GM19025 (cell line): ENCODE measurements around the gene KMO.
A peak's percentile ranks its signal among the peaks of the same experiment; 100 is the strongest.

Source experiments
- ATAC-seq: cut with Tn5 transposase; IDR thresholded peaks from one replicate; pipeline ENCODE4 v1.9.1; 2021; ENCODE audit warnings: mild to moderate bottlenecking, low read depth, moderate library complexity; ENCODE audit not compliant: unreplicated experiment

Gene KMO

DNA sequence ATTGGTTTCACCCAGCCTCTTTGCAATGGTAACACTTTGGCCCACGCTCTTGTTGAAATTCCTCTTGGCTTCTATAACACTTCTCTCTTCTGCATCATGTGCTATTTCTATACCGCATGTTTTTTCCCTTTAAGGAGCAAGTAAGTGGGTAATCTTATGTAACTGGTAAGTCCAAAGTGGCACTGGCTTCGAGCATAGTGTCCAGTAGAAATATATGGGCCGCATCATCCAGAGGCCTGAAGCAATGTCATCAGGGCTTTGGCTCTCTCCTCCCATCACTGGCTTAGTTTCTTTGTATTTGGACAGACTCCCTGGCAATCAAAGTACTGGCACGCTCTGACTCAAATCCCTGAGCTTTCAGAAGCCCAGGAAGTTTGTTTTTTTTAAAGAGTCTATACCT is 90.5 kb downstream of the KMO start:
- ATAC-seq: no peak

GRCh38 chr1:241624935-241625334 is 92.8 kb downstream of the KMO start:
- no peak for ATAC-seq

DNA sequence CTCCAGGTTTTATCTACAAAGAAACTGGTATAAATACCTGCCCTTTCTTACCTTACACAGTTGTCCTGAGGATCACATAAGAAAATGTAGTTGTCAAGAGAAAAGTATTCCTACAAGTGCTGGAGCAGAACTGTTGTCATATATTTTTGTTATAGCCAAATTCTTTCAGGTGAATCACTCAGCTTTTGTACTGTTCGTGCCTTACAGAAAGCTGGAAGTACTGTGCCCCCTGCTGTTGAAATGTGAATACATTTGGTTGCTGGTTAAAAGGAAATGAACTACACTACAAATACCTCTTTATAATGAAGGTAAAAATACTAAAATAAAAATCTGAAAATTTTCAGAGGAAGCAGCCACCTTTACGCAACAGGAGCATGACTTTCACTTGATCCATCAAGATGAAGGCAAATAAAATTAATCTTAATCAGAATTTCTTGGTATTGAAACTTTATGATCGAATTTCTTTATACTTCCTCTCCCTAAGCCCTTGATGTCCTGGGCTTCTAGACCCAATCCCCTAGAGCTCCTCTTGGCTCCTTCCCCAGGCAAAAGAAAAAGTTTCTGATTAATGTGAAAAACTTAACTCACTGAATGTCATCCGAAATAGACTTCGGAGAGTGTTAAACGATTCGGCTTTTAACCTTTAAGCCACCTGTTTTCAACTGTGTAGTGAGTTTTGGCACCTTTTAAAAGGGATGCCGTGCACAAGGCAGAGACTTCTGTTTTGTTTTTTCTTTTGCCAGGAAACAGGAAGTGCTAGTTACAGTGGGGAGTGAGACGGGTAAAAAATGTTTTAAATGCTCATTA is 95.5 kb downstream of the KMO start:
- peak; percentile 69 for ATAC-seq

DNA sequence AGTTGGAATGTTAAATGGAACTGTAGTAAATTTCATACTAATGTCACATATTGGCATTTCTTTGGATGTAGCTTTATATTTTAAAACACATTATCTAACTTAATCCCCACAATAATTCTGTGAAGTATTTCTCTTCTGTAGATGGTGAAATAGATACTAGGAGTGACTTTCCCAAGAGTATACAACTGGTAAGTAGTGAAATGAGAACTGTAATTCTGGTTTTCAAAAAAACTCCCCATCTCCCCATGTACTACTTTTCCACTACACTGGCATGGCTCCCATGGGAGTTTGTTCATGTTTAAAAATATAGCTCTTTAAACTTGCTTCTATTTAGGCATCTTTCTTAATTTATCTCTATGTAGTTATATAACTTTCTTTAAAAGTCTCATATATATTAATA is 97.8 kb downstream of the KMO start:
- ATAC-seq: no peak

DNA sequence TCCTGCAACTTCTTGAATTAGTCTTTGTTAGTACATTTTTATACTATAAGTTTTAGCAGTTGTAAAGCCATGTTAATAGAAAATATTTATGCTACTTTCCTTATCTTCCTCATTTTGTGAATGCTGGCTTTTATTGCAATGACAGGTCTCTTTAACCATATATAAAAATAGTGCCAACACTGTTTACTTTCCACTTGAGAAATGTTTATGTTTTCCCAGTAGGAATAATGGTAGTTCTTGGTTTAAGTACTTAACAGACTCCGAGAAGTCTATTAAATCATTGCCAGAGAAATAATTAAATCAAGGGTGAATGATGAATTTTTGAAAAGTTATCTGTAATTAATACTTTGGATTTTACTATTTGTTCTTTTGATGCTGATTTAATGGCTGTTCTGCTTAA is 98.3 kb downstream of the KMO start:
- no peak for ATAC-seq

- ATAC-seq: no peak
Measured at GRCh38 chr1:241630899-241631298, 98.7 kb downstream of the KMO start.

- ATAC-seq: no peak
Measured at GRCh38 chr1:241631674-241632073, 99.5 kb downstream of the KMO start.

- ATAC-seq: no peak
Measured at GRCh38 chr1:241632987-241633386, 100.8 kb downstream of the KMO start.

- ATAC-seq: no peak
Measured at GRCh38 chr1:241635556-241636152, 103.5 kb downstream of the KMO start.

DNA sequence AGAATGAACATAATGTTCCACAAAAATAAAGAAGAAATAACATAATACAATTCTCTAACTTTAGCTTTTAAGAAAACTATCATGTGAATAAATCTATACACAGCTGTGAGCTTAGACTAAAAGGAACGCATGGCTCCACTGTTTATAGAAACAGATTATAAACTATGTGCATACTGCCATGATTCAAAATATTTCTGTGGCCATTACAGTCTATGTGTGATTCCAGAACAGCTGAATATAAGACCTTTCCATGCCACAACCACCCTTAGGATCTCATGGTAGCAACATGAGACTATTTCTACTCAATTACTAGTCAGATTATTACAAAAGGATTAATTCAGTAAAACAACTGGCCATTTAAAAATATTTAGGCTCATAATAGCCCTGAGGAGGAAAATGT is 104.1 kb downstream of the KMO start:
- ATAC-seq: no peak

DNA sequence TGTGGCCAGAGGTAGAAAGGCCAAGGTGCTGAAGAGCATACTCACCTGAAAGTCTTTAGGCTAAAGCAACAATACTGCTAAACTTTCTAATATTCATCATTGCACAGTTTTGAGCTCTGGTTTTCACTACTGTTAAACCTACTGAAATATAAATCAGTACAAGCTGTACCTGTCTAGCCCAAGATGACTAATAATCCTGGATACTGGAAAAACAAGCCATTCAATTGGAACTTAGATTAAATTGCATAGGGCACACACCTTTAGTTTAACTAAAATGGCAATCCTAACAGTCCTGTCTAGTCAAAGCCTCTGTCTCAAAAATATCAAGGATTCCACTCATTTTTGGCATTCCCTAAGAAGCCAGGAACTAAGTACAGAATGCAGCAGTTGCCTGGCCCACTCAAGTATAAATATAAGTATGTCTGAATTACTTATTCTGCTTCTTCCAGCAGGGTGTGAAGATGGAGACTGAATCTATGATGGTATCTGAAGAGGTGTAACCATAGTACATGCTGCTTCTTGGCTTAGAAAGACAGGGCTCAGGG is 104.9 kb downstream of the KMO start:
- no peak for ATAC-seq

DNA sequence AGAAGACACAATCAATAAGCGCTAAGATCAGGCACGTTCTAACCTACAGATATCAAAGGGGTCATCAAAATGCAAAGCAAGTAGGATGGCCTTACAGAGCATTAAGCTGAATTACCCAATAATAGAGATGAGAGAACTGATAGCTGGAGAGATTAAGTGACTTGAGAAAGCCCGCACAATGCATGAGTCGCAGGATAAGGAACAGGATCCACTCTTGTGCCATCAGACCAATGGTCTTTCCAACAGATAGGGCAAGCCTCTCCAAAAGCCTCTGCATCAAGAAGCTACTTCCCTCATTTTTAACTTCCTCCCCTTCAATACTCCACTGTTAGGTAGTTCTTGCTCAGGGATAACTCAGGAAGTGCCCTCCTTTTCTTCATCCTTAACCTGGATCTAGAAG is 105.4 kb downstream of the KMO start:
- no peak for ATAC-seq

DNA sequence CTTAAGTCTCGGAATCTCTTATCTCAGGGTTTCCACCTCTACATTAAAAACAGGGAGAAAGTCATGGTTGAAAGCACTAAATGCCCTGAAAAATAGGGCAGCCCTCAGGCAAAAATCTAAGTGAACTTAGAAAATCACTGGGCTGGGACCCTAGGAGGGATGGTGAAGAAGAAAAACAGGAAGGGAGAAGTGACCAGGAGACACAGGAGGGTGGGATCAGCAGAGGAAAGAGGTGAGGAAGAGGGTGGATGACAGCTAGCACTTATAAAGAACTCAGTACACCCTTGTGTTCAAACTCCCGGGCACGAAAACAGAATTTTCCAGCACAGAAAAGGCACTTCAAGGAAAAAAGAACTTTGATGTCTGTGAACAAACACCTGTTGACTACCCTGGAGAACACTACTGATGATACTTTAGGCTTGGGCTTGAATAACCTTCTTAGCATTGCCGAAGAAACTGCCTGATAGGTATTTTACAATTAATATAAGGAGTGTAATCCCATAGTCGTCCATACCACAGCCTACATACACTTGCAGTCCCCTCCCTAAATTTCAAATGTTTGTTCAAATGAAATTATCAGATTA is 106.0 kb downstream of the KMO start:
- no peak for ATAC-seq

DNA sequence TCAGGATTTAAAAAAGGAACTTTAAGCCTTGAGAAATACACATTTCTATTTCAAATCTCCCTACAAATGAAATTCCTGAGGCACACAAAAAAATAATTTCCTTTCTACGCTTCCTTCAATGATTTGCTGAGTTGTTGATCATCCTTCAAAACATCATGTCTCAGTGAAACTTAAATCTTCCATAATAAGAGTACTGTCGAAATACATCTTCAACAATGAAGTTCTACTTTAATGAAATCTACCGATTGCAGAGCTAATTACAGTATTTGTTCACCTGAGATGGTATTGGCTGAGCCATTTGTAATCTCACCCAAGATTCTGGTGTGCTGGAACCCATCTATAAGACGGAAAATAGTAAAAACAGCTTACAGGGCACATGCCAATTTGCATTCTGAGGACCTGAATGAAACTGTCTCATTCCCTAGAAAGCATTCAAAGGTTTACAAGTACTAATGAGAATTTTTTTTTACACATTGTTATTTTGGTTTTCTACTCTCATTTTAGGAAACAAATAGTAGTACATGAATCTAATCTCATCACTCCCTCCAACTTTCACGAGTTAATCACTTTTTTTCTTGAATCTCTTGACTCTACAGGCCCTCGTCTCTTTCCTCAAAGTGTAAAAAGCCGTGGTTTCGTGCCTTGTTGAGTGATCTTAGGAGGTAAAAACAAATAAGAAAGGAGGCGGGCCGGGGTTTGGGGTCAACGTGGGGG is 106.9 kb downstream of the KMO start:
- ATAC-seq: no peak

- peak; percentile 49 for ATAC-seq
Measured at GRCh38 chr1:241639623-241640148, 107.5 kb downstream of the KMO start.

- ATAC-seq: peak; percentile 95
Measured at GRCh38 chr1:241640149-241640866, 108.1 kb downstream of the KMO start, which contains the start of the genes CHML and OPN3. CHML (minus strand) TSS chr1:241640369; CDS start chr1:241635766, 4,603 bp downstream. OPN3 (minus strand) TSS chr1:241640369; CDS start chr1:241640254, 115 bp downstream.

- ATAC-seq: no peak
Measured at GRCh38 chr1:241640867-241641622, 108.9 kb downstream of the KMO start.

- no peak for ATAC-seq
Measured at GRCh38 chr1:241641773-241642592, 109.8 kb downstream of the KMO start.
